ENCODE data around the gene SNX25.
"Not testable (repeated sequence)": the region's sequence is repeated elsewhere in the genome, so short reads cannot be mapped to it uniquely, and the experiment has no call there.

SNX25 gene

DNA sequence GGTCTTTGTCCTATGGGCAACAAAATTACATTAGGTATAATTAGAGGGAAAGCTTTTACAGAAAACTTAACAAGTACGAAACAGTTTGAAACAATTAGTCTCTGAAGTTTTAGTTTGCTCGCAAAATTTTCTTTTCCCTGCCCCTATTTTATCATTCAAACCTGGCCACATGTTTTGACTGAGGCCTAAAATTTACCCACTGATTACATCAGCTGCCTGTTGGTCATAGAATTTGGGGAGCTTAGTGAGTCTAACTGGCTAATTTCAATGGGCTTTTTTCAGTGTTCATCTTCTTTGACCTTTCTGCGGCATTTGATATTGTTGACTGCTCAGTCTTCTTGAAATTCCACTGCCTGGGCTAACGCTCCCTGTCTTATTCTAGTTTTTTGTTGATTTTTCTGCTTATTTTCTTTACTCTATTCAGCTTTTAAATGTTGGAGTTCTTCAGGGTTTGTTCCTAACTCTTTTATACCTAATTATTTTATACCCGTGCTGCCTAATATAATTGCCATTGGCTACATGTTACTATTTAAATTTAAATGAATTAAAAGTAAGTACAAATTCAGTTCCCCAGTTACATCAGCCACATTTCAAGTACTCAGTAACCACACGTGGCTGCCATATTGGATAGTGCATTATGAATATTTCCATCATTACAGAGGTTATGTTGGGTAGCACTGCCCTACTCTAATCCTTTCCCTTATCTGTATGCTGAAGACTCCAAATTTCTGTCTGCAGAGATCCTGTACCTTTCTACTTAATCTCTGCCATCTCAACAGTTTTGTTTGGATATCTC, 87.5 kb downstream of the SNX25 start:
- in situ Hi-C loops (cut with MboI; ENCODE audit: low sequenced_read_pairs): no loop called here

DNA sequence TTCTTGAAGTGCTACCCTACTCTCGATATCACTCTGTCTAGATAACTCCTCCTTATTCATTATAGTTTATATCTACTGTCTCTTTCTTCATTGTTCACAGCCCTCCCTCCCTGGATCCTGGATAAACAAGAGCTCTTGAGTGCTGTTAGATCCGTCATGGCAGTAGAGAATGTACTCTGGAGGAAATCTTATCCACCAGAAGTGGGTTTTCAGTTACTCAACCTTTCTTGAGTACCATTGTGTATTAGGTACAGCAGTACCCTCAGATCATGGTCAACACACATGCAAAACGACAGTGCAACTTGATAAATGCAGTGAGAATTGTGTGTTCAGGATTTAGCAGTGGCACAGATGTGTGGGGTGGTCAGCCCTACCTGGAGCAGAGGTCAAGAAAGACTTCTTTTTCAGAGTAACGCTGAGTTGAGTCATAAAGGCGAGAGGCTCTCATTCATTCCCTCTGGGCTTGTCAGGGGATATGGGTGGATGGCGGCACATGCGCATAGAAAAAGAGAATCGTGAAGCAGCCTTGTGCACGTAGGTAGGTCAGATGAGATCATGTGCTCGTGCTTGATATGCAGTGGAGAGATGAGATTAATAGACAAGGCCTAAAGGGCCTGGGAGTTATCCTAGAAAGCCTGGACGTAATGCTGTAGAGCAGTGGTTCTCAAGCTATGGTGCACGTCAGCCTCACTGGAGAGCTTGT, 89.5 kb downstream of the SNX25 start:
- in situ Hi-C loops (cut with MboI; ENCODE audit: low sequenced_read_pairs): no loop called here

DNA sequence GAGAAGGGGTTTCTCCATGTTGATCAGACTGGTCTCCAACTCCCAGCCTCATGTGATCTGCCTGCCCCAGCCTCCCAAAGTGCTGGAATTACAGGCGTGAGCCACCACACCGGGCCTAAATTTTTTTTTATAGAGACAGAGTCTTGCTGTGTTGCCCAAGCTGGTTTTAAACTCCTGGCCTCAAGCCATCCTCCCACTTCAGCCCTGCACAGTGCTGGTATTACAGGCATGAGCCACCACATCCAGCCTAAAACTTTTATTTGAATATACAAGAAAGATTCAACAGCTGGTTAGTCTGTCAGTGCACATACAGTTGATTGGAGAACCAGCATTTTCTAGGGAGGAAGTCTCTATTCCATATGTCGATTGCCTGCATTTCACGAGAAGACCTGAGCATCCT, 95.1 kb downstream of the SNX25 start:
- in situ Hi-C loops (cut with MboI; ENCODE audit: low sequenced_read_pairs): no loop called here

DNA sequence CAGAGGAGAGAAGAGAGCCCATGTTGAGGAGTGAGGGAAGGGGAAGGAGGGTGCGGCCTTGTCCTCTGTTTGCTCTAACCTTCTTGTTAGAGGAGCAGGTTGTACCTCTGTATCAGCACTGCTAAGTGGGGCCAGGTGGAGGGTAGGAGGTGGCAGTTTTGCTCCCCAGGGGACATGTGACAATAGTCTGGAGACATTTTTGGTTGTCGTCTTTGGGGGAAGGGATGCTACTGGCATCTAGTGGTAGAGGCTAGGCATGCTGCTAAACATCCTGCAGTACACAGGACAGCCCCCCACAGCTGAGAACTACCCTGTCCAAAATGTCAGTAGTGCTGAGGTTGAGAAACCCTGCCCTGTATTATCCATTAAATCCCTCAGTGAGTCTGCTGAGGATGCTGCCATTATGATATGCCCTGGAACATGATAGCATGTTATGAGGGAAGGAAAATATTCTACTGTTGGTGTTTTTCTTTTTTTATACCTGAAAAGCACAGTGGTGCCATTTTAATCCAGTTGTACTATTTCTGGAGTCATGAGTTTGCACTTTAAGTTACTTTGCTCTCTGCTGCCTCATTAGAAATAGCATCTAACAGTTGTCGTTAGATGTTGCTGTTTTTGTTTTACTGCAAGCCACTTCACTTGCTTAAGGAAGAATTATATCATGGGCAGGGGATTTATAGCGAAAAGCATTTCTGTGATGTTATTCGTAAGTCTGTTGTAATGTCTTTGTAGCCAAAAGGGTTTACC, 95.7 kb downstream of the SNX25 start:
- in situ Hi-C loops (cut with MboI; ENCODE audit: low sequenced_read_pairs): no loop called here

DNA sequence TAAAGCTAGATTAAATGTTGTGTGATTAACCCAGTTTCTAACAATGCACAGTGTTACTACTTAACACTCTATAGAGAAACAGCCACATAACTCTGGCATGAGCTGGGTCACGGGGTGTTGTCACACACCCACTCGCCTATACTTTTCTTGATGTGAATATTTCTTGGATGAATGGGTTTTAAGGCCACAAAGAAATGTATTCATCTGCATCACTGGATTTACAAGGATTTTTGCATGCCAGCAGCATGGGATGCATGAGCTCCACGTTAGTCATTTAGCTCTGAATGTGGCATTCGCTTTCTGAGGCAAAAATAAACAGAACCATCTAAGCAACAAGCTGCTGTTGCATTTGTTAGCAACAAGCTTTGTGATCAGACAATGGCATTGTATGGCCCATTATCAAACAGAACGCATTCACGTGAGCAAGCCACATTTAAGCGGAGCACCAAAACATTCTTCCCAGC, 96.6 kb downstream of the SNX25 start:
- in situ Hi-C loops (cut with MboI; ENCODE audit: low sequenced_read_pairs): no loop called here

DNA sequence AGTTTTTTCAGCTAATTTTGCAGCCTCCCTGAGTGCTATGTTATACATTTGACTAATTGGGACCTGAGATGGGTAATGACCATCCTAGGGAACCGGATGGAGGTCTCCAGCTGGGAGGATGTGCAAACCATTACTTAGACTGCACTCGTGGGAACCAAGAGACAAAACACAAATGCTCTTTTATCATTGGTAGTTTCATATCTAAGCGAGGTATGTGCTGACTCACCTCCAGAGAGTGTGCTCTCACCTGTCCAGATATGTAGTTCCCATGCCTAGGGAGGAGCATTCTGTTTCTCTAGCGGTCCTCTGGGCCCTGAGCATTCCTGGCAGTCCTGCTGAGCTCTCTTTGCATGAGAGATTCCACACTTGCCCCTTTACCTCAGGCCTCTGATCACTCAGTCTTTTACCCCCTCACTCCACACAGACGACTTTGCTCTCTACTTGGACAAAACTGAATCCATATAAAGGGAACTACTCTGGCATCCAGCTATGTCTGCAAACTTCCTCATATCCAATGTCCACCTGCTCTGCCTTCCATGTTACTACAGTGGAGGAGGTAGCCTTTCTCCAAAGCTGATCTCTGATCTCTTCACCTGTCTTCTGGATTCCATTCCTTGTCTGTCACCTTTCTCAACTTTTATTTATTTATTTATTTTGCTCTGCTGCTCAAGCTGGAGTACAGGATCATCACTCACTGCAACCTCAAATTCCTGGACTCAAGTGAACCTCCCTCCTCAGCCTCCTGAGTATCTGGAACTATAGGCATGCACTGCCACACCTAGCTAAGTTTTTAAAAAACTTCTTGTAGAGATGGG, 97.9 kb downstream of the SNX25 start:
- in situ Hi-C loops (cut with MboI; ENCODE audit: low sequenced_read_pairs): no loop called here

DNA sequence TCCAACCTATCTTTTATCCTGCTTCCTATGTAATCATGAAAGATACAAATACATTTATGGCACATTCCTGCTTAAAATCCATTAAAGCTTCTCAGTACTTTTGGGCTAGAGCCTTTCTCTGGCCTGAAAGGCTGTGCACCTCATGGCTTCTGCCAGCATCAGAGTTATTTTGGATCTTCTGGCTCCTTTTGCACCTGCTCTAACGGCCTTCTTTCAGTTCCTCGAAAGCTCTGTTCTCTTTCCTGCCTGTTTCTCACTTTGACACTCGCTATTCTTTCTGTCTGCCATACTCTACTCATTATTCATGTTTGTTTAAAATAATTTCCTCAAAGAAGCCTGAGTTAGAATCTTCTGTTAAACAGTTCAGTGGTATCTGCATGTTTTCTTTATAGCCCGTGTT, 100.4 kb downstream of the SNX25 start:
- in situ Hi-C loops (cut with MboI; ENCODE audit: low sequenced_read_pairs): no loop called here

- in situ Hi-C loops (cut with MboI; ENCODE audit: low sequenced_read_pairs): no loop called here
Observed at GRCh38 chr4:185311113-185311888, 101.9 kb downstream of the SNX25 start.

DNA sequence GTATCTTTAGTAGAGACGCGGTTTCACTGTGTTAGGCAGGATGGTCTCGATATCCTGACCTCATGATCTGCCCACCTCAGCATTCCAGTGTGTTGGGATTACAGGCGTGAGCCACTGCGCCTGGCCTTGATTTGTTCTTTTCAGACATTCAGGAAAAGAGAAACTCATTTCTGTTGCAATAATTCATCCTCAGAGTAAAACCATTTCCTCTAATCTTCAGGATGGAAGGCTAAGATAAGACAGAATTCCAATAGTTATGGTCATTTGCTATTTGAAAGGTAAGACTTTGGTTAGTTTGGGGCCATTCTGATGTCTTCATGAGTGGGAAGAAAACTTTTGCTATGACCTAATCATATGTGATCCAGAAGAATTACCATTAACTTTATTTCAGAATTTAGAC, 103.3 kb downstream of the SNX25 start:
- in situ Hi-C loops (cut with MboI; ENCODE audit: low sequenced_read_pairs): no loop called here

DNA sequence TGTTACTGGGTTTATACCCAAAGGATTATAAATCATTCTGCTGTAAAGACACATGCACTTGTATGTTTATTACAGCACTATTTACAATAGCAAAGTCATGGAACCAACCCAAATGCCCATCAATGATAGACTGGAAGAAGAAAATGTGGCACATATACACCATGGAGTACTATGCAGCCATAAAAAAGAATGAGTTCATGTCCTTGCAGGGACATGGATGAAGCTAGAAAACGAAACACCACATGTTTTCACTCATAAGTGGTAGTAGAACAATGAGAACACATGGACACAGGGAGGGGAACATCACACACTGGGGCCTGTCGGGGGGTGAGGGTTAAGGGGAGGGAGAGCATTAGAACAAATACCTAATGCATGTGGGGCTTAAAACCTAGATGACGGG, 108.1 kb downstream of the SNX25 start:
- in situ Hi-C loops (cut with MboI; ENCODE audit: low sequenced_read_pairs): not testable (repeated sequence)

DNA sequence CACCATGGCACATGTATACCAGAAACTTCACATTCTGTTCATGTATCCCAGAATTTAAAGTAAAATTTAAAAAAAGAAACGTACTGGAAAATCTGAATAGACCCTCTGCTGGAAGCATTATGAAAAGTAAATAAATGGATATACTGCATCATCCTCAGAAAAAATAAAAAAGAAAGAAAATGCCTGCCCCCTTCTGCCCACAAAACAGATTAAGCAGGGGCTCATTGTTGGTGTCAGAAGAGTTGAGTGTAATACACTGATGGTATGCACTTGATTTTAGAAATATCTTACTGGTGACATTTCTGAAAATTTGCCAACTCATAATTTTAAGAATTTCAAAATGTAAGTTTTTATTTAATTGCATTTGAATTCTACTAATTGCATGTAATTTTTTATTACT, 108.5 kb downstream of the SNX25 start:
- in situ Hi-C loops (cut with MboI; ENCODE audit: low sequenced_read_pairs): no loop called here

DNA sequence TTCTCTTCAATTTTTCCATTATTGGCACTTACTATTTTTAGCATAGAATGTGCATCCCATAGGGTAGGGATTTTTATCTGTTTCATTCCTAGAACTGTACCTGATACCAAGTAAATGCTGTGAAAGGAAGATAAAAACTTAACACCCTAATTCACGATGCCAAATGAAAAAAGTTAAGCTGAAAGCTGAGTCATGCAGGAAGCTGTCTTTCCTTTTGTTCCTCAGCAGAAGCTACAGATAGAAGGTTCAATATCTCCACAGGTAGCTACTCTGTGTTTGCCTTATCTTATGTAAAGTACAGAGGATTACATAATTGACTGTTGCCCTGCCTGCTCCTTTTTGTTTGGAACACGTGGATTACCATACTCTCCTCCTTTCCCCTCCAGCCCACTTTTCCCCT, 109.3 kb downstream of the SNX25 start:
- in situ Hi-C loops (cut with MboI; ENCODE audit: low sequenced_read_pairs): no loop called here

DNA sequence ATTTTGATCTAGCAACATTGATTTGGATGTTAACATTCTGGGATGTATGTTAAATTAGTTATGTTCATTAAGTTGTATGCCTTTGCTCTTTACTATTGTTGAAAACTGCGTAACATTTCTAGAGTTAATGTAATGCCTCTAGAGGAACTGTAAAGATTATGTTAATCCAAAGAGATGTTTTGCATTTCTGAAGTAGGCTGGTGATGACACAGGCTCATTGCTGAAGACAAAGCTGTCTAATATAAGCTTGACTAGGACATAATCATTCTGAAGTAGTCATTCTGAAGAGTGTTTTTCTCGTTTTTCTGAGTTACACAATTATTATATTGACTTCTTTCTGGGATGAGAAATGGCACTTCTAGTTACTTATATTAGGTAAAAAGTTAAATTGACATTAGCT, 113.4 kb downstream of the SNX25 start:
- in situ Hi-C loops (cut with MboI; ENCODE audit: low sequenced_read_pairs): no loop called here

DNA sequence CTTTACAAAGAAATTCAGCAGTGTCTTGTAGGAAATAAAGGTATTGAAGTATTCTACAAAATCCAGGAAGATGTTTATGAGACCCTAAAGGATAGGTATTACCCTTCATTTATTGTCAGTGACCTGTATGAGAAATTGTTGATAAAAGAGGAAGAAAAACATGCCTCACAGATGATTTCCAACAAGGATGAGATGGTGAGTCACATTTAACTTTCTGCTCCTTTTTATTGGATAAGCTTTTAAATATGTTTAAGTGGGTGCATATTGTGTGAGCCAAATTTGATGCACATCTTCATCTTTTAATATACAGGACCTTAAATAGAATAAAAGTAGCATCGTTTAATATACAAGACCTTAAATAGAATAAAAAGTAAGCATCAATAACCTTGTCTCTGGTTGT, 114.2 kb downstream of the SNX25 start:
- in situ Hi-C loops (cut with MboI; ENCODE audit: low sequenced_read_pairs): no loop called here

DNA sequence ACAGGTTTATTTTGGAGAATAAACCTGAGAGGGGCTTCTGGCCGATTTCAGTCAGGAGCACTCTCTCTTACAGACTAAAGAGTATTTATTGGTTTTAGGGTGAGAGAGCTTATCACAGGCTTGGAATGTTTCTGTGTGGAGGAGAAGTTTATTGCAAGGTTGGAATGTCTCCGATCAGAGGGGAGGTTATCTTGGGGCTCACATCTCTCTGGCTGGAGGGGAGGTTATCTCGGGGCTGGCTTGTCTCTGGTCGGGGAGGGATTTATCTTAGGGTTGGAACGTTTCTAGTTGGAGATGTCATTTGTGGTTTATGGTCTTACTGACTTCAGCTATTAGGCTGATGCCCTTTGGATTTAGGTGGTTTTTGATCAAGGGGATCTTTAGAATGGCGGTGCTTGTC, 115.0 kb downstream of the SNX25 start:
- in situ Hi-C loops (cut with MboI; ENCODE audit: low sequenced_read_pairs): not testable (repeated sequence)

DNA sequence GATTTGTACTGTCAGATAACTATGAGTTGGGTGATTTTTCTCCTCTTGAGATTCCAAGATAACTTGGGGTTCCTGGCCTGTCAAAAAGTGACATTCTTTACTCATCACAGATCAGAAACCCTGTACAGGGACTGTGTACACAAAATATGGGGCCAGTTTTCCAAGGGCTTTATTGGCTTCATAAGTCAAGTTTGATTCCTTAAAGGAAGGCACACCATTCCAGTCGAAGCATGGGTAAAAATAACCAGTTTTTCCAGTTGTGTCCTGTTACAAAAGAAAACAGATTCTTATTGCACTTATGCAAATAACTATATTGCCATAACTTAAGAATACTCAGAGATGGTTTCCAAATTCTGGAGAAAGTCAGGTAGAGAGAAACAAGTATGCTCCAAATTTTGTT, 116.3 kb downstream of the SNX25 start:
- in situ Hi-C loops (cut with MboI; ENCODE audit: low sequenced_read_pairs): not testable (repeated sequence)

- in situ Hi-C loops (cut with MboI; ENCODE audit: low sequenced_read_pairs): no loop called here
Observed at GRCh38 chr4:185328586-185328985, 119.2 kb downstream of the SNX25 start.

DNA sequence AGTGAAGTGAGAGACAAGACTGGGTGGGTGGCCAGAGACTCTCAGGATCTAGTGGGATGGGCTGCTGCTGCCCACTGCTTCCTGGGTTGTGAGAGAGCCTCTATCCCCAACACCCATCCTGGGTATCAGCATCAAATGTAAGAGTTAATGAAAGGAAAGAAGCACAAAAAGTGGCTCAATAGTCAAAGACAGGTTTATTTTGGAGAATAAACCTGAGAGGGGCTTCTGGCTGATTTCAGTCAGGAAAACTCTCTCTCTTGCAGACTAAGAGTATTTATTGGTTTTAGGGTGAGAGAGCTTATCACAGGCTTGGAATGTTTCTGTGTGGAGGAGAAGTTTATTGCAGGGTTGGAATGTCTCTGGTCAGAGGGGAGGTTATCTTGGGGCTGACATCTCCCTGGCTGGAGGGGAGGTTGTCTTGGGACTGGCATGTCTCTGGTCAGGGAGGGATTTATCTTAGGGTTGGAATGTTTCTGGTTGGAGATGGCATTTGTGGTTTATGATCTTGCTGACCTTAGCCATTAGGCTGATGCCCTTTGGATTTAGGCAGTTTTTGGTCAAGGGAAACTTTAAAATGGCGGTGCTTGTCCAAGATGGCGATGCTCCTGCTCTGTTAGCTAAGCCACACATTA, 120.6 kb downstream of the SNX25 start:
- in situ Hi-C loops (cut with MboI; ENCODE audit: low sequenced_read_pairs): not testable (repeated sequence)

DNA sequence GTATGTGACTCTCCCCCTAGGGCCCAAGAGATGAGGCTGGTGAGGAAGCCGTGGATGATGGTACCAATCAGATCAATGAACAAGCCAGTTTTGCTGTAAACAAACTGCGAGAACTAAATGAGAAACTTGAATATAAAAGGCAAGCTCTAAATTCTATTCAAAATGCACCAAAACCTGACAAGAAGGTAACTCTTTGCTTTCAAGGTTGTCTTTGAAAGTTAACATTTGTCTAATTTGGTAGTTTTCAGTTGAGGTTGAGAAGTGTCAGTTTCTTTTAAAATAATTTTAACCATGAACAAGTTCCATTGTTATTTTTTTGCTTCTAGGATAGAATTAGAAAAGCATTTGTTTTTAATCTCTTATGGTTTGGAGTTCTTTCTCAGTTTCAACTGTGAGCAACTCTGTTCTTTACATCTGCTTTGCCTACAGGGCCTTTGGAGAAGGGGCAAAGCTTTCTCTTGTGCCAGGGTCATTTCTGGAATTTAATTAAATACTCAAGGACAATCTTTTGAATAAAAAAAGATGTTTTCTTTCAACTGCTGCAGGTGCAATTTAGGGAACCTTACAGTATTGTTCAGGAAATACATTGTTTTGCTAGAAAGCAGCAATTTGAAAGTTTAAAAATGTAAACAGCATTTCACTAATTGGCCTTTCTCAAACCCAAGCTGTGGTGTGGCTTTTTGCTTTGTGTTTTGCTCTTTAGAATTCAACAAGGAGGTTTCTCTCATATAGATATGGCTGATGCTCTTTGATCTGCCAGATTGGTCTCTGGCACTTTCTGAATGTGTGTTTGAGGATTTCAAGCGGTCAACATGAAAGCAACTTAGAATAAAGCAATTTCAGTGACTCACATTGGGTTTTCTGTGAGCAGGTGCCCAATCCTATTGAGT, 123.4 kb downstream of the SNX25 start:
- in situ Hi-C loops (cut with MboI; ENCODE audit: low sequenced_read_pairs): no loop called here
